Measurements from ENCODE around the gene ZNF862. TPM values are rescaled to one million over a fixed set of nuclear protein-coding genes. Genes with fewer than 3 reads are reported as not detected.

ZNF862 gene
- polyA plus RNA-seq (ENCODE audit: insufficient read depth in 1 of 5, insufficient read length in 5 of 5, low replicate concordance in 1 of 5), result 10 to 100 TPM; 19.8 to 26.5 (median 25.3) TPM
- long read RNA-seq, donor 1, result 0 reads
- long read RNA-seq, donor 2, result 0 reads
- long read RNA-seq, donor 3, result 0 reads
- long read RNA-seq, donor 4, result 0 reads
- long read RNA-seq, donor 5, partial matches to known transcripts, result 0 of 1 reads
- long read RNA-seq, donor 5, other reads (novel, unspliced or antisense), result 0 of 1 reads
- long read RNA-seq, donor 6, result 0 reads
- long read RNA-seq, donor 7, partial matches to known transcripts, result 5 of 6 reads
- long read RNA-seq, donor 7, other reads (novel, unspliced or antisense), result 0 of 6 reads
- long read RNA-seq, donor 8, result 0 reads

DNA sequence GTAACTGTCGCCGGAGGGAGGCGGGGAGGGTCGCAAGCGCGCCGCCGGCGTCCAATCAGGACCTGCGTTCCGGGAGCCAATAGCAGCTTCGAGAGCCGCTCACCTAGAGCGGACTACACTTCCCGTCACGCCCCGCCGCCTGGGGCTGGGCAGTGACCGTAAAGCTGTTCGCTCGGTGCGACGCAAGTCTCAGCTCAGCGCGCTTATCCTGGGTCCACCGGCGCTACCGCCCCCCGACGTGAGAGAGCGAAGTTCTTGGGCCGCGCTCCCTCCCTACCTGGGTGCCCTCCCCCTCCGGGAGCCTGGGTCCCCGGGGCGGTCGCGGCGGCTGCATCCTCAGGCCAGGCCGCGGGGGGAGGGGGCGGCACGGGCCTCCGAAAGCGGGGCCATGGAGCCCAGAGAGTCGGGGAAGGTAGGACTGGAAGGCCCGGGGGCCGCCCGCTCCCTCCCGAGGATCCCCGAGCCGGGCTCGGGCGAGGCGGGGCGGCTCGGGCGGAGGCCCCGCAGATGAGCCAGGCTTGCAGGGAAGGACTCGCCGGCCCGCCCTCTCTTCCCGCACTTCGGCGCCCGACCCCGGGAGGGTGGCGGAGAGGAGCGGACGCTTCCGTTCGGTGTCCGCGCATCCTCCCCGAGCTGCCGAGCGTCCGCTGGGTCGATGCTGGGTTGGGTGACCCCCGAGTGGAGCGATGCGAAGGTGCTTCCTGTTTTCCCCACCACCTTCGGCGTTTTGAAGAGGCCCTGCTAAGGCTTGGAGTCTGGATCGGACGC is at the start of gene ZNF862:
Gene ZNF862 (plus strand): TSS at position 152 of the 768 bp plus-strand sequence. CDS start 237 bp downstream, at position 389.
- DNase-seq, result peak; percentile 97

DNA sequence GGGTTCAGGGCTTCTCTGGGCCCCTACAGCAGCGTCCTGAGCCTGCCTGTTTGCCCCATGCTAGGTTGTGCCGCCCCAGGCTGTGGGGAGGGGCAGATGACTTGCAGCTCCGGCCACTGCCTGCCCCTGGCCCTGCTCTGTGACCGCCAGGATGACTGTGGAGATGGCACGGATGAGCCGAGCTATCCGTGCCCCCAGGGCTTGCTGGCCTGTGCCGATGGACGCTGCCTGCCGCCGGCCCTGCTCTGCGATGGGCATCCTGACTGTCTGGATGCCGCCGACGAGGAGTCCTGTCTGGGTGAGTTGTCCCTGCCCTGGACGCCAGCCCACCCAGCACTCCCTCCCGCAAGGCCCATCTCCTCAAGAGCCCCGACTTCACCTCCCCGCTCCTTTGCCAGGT is 49.1 kb upstream of the ZNF862 start:
- DNase-seq, result no peak

DNA sequence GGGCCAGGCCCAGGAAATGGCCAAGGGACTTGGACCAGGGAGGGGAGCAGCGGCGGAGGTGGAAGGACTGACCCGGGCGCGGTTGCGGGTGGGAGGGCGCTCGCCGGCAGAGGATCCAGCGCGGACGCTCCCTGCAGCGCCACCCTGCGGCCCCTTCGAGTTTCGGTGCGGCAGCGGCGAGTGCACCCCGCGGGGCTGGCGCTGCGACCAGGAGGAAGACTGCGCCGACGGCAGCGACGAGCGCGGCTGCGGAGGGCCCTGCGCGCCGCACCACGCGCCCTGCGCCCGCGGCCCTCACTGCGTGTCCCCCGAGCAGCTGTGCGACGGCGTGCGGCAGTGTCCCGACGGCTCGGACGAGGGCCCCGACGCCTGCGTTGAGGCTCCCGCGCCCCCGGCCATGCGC is 48.0 kb upstream of the ZNF862 start:
- DNase-seq, result no peak

DNA sequence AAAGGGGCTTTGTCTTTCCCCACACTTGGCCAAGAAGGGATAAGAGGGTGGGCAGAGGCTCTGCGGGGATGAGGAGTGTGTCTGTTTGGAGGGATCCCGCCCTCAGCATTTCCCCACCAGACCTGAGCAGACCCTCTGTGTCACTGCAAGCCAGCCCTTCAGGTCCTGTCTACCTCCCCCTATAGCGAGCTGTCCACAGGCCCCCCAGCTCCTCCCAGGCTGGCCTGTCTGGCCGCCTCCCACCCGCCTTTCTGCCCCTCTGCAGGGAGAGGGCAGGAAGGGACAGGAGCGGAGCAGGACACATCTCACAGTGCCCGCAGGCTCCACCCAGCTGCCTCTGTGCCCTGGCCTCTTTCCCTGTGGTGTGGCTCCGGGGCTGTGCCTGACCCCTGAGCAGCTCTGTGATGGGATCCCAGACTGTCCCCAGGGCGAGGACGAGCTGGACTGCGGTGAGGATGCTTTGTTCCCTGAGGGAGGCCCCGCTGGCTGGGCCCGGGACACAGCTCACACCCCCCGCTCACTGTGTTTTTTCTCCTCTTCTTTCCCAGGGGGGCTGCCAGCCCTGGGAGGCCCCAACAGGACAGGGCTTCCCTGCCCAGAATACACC is 47.3 kb upstream of the ZNF862 start:
- no peak for DNase-seq

DNA sequence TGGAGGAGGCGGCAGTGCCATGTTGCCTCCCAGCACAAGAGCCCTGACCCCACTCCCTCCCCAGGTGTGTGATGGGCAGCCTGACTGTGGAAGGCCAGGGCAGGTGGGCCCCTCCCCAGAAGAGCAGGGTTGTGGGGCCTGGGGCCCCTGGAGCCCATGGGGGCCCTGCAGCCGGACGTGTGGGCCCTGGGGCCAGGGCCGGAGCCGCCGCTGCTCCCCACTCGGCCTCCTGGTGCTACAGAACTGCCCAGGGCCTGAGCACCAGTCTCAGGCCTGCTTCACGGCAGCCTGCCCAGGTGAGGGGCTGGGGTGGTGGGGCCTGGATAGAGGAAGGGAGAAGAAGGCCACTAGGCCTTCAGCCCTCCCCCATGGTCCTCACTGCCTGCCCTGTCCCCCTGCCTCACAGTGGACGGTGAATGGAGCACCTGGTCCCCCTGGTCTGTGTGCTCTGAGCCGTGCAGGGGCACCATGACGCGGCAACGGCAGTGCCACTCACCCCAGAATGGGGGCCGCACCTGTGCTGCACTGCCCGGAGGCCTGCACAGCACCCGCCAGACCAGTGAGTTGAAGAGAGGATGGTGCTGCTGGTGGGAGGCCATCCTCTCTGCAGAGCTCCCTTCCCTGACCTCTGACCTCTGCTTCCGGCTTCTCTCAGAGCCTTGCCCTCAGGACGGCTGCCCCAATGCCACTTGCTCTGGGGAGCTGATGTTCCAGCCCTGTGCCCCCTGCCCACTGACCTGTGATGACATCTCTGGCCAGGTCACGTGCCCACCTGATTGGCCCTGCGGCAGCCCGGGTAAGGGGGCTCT is 46.6 kb upstream of the ZNF862 start:
- no peak for DNase-seq

DNA sequence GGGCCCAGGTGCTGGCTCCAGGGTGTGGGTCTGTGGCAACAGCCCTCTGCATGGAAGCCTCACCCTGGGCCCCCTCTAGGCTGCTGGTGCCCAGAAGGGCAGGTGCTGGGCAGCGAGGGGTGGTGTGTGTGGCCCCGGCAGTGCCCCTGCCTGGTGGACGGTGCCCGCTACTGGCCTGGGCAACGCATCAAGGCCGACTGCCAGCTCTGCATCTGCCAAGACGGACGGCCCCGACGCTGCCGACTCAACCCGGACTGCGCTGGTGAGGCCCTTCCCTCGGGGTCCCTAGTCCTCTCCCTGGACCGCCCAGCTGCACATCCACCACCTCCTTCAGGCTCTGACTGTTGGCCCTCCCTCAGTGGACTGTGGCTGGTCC is 46.0 kb upstream of the ZNF862 start:
- DNase-seq, result no peak

DNA sequence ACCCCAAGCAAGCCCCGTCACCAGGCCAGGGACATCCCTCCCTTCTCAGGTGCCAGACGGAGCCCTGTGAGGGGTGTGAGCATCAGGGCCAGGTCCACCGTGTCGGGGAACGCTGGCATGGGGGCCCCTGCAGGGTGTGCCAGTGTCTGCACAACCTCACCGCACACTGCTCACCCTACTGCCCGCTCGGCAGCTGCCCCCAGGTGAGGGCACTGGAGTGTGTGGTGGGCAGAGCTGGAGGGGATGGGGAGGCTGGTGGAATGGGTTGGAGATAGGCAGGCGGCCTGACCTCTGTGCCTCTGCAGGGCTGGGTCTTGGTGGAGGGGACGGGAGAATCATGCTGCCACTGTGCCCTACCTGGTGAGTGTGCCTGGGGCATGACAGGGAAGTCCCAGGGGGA is 44.9 kb upstream of the ZNF862 start:
- no peak for DNase-seq

DNA sequence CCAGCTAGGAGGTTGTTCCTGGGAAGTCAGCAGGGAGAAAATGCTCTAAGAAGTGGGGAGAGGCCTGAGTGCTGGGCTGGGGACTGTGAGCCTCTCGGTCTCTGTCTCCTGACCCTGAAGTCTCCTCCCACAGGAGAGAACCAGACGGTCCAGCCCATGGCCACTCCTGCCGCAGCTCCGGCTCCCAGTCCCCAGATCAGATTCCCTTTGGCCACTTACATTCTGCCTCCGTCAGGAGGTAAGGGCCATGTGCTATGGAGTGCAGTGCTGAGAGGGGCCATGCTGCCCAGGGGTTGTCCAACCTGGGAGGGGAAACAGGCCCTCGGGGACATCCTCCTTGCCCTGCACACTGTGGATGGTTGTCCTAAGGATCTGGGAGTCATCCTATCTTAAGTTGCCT is 43.5 kb upstream of the ZNF862 start:
- DNase-seq, result no peak

DNA sequence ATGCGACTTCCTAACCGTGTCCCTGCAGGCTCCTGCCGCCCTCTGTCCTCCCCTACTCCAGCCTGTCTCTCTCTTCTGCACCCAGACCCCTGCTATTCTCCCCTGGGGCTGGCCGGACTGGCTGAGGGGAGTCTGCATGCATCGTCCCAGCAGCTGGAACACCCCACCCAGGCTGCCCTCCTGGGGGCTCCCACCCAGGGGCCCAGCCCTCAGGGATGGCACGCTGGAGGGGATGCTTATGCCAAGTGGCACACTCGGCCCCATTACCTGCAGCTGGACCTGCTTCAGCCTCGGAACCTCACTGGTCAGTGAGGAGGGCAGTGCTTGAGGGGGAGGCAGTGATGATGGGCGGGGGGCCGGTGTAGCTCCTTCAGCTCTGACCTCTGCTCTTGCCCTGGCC is 43.0 kb upstream of the ZNF862 start:
- no peak for DNase-seq

DNA sequence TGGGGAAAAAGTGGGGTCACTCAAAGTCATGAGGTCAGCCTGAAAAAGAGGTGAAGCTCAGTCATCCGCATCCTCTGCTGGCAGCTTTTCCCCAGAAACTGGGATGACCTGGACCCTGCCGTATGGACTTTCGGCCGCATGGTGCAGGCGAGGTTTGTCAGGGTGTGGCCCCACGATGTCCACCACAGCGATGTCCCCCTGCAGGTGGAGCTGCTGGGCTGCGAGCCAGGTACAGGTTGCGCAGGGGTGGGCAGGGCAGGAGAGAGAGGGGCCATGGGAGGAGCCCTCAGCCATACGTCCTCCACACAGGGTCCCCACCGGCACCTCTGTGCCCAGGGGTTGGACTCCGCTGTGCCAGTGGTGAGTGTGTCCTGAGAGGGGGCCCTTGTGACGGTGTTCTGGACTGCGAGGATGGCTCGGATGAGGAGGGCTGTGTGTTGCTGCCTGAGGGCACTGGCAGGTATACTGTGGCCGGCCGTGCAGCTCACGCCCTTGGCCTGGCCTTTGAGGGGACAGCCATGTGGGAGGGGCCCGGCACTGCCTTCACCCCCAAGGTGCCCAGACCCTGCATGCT is 41.8 kb upstream of the ZNF862 start:
- DNase-seq, result no peak

DNA sequence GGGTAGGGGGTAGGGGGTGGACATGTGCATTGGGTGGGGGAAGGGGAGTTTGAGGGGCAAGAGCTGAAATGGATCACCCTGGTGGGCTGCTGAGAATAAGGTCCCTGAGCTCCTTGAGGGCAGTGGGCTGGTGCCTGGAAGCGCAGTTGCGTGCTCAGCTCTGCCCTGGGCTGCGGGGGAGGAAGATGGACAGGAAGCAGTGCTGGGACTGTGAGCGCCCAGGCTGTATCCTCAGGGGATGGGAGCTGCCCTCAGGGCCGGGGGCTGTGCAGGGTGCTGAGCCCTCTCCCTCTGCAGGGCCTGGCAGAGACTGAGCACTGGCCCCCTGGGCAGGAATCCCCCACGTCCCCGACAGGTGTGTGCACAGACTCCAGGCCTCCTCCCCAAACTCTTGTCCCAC is 40.4 kb upstream of the ZNF862 start:
- no peak for DNase-seq

DNA sequence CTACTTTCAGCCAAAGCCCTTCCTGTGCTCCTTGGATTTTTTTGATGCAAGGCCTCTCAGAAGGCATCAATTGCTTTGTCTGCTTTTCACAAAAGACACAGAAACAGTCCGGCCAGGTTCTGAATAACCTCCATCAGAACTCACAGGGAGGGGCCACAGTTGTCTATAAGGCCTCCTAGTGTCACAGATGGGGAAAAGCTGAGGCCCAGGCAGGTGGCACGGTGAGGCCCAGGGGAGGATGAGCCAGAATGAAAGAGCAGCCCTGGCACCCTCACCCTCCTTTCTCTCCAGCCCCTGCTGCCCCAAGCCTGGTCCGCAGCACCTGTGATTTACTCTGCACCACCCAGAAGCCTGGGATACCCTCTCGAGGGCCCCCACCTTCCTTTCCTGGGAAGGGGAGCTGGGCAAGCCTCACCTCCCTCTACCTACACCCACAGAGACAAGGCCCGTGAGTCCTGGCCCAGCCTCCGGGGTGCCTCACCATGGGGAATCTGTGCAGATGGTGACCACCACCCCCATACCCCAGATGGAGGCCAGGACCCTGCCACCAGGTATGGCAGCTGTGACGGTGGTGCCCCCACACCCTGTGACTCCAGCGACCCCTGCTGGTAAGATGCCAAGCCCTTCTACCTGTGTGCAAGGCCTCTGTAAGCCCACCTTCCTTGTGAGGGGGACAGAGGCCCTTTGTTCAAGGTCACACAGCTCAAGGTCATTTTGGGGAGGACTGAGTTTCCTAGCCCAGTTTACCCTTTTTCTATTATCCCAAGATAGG is 38.6 kb upstream of the ZNF862 start:
- DNase-seq, result no peak

DNA sequence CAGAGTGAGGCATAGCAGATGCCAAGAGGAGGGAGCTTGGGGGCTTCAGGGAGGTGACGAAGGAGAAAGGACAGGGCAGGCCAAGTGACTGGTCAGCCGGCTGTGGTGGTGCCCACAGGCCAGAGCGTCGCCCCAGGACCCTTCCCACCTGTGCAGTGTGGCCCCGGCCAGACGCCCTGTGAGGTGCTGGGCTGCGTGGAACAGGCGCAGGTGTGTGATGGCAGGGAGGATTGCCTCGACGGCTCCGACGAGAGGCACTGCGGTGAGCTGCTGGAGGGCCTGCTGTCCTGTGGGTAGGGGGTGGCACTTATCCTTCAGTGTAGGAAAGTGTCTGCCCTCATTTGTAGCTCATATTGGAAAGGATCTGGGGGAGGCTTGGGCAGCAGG is 38.0 kb upstream of the ZNF862 start:
- DNase-seq, result no peak

DNA sequence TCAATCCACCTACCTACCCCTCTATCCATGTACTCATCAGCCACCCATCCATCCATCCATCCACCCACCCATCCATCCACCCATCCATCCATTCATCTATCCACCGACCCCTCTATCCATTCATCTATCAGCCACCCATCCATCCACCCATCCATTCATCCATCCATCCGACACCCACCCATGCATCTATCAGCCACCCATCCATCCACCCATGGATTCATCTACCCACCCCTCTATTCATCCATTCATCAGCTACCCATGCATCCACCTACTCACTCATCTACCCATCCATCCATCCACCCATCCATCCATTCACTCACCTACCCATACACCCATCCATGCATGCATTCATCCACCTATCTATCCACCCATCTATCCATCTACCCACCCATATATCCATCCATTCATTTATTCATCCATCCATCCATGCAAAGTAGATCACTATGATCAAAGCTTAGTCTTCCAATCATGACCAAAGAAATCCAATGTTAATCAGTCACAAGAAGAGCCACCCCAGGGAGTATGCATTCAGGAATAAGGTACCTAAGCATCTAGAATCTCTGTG is 37.1 kb upstream of the ZNF862 start:
- no peak for DNase-seq

DNA sequence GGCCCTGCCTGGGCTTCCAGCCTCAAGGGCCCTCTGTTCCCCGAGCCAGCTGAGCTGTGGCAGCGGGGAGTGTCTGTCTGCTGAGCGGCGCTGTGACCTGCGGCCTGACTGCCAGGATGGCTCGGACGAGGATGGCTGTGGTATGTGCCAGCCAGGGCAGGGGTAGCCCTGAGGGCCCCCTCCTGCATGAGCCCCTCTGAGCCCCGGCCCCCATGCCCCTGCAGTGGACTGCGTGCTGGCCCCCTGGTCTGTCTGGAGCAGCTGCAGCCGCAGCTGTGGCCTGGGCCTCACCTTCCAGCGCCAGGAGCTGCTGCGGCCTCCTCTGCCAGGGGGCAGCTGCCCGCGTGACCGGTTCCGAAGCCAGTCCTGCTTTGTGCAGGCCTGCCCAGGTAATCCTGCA is 36.4 kb upstream of the ZNF862 start:
- no peak for DNase-seq

DNA sequence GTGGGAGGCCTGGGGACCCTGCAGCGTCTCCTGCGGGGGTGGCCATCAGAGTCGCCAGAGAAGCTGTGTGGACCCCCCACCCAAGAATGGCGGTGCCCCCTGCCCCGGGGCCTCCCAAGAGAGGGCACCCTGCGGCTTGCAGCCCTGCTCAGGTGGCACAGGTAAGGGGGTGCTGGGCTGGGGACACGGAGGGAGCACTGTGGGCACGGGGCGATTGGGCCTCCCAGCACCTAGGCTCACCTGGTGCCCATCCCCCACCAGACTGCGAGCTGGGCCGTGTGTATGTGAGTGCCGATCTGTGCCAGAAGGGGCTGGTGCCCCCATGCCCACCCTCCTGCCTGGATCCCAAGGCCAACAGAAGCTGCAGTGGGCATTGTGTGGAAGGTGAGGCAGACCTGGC is 35.2 kb upstream of the ZNF862 start:
- no peak for DNase-seq

DNA sequence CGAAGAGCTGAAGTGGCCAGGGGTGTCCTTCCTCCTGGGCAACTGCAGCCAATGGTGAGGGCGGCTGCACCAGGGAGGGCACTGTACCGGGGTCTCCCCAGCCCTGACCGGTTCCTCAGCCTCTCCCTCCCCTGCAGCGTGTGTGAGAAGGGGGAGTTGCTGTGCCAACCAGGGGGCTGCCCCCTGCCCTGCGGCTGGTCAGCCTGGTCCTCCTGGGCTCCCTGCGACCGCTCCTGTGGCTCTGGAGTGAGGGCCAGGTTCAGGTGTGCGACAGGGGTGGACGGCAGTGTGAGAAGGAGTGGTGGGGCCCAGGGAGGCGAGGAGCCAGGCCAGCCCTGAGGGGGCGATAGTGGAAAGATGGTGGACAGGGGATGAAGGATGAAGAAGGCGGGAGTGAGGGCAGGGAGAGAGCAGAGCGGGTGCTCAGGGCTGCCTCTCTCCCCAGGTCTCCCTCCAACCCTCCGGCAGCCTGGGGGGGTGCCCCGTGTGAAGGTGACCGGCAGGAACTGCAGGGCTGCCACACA is 34.6 kb upstream of the ZNF862 start:
- no peak for DNase-seq

DNA sequence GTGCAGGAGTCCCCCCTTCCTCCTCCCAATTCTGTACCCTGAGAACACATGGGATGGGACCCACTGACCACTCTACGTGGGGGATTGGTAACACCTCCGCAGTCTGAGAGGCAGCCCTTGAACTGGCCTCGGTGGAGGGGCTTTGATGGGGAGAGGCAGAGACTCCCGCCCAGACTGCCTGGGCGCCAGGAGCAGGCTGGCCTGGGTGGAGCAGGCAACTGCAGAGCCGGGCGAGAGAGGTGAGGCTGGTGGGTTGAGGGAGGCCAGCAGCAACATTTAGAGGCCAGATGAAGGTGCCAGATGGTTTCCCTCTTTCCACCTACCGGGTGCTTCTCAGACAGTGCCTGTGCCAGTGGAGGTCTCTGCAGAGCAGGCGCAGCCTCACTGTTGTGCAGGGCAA is 34.1 kb upstream of the ZNF862 start:
- DNase-seq, result no peak

DNA sequence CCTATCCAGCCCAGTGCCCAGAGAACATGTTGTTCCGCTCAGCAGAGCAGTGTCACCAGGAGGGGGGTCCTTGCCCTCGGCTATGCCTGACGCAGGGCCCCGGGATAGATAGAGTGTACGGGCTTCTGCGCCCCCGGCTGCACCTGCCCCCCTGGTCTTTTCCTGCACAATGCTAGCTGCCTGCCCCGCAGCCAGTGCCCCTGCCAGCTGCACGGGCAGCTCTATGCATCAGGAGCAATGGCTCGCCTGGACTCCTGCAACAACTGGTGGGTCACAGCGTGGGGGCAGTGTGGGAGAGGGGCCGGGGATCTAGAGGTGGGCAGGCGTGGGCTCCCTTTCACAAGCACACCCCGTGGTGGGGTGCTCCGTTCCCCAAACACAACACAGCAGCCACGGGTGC is 31.4 kb upstream of the ZNF862 start:
- no peak for DNase-seq

DNA sequence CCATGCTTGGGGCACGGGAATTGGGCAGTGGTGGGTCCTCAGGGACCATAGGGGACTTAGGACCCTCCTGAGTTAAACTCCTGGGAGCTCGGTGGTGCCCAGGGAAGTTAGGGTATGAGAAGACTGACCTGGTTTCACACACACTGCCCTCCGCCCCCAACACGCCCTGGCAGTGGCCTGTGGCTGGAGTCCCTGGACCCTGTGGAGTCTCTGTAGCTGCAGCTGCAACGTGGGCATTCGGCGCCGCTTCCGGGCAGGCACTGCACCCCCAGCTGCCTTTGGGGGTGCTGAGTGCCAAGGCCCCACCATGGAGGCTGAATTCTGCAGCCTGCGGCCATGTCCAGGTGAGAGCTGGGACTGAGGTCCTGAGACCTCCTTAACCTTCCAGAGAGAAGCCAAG is 29.9 kb upstream of the ZNF862 start:
- DNase-seq, result no peak
